GM18507 (cell line): Measurements from ENCODE around the gene USP13.
"Not testable (repeated sequence)": the region's sequence is repeated elsewhere in the genome, so short reads cannot be mapped to it uniquely, and the experiment has no call there.

ENCODE experiments used
- DNase-seq: peaks from one replicate; pipeline ENCODE4 v3.0.0; 2011; ENCODE audit warnings: low read depth; ENCODE audit not compliant: insufficient read length; ENCODE audit errors: extremely low spot score
- FAIRE-seq: peaks from 2 replicates; lab custom pipeline; 2011; peaks lifted over from hg19 to GRCh38; lab: Jason Lieb, UNC

Gene USP13

DNA sequence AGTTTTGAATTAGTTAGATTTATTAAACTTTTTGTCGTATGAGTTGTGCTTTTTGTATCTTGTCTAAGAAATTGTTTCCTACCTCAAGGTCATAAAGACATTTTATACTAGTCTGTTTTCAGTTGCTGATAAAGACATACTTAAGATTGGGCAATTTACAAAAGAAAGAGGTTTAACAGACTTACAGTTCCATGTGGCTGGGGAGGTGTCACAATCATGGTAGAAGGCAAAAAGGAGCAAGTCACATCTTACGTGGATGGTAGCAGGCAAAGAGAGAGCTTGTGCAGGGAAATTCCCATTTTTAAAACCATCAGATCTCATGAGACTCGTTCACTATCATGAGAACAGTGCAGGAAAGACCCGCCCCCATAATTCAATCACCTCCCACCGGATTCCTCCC, 30.4 kb downstream of the USP13 start:
- DNase-seq, FAIRE-seq: not testable (repeated sequence)

DNA sequence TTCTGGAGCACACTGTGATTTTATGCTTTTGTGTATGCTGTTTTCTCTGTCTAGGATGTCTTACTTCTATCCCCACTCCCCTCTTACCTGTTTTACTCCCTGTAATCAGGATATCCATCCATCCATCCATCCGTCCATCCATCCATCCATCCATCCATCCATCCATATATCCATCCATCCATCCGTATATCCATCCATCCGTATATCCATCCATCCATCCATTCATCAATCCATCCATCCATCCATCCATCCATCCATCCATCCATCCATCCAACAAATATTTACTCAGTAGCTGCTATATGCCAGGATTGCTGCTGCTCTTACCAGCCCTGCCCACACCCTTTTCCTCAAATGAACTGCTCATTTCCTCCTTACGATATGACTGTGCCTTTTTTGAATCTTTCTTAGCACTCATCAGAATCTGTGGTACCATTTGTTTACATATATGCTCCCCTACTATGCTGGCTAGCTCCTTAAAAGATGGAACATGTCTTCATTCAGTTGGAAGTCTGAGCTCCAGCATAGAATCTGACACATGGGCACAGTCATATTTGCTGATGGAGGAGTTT, 35.2 kb downstream of the USP13 start:
- FAIRE-seq (no peak), DNase-seq (no peak)

DNA sequence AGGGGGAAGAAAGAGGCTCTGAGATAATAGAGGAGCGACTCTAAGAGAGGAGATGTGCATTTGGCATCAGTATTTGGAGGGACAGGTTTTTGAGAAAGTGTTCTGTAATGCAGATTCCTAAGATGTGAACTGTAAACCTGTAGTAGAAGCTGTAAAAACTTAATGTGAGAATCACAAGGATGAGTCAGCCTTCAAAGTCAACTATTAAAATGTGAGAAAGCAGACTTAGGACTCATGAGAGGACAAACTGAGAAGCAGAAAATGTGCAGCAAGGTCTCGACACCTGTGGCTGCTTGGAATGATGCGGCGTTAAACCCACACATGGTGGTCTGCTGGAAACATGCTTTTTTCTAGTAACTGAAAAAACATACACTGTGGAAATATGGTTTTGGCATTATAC, 36.0 kb downstream of the USP13 start:
- DNase-seq (no peak), FAIRE-seq (no peak)

DNA sequence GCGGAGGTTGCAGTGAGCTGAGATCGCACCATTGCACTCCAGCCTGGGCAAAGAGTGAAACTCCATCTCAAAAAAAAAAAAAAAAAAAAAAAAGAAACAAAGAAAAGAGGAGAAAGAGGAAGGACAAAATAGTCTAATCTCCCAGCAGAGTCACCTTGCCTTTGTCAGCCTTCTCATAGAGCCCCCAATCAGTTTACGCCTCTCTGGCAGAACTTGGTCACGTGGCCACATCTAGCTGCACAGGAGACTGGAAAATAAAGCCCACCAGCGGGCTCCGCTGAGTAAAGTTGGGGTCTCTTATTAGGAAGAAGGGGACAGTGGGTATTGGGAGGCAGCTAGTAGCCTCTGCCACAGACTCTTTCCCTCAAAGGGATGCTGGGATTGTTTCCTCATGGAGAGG, 41.9 kb downstream of the USP13 start:
- FAIRE-seq = no peak
- DNase-seq = no peak

DNA sequence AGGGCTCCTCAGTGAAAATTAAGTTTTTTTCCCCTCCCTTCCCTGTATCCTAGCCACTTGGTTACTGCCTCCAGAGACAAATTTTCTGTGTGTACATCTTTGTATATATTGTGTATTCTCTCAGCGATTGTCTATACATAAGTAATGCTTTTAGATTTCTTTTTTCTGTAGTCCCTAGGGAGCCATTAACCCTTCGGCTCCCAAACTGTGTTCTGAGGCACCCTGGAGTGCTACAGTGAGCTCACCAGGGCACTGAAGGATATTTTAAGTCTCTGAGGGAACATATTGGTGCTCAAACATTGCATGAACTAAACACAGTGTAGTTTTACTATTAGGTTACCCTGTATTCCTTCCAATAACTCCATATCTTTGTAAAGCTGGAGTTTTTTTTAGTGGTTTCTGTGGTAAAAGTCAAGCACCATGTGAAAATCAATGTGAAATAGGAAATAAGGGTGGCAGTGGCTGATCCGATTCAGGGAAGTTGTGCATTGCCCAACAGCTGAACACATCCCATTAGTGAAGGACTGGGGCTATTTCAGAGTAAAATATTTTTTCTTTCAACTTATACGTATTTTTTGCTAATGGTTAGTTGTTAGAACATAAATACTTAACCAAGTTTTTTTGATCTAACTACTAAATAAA, 43.0 kb downstream of the USP13 start:
- FAIRE-seq = no peak

DNA sequence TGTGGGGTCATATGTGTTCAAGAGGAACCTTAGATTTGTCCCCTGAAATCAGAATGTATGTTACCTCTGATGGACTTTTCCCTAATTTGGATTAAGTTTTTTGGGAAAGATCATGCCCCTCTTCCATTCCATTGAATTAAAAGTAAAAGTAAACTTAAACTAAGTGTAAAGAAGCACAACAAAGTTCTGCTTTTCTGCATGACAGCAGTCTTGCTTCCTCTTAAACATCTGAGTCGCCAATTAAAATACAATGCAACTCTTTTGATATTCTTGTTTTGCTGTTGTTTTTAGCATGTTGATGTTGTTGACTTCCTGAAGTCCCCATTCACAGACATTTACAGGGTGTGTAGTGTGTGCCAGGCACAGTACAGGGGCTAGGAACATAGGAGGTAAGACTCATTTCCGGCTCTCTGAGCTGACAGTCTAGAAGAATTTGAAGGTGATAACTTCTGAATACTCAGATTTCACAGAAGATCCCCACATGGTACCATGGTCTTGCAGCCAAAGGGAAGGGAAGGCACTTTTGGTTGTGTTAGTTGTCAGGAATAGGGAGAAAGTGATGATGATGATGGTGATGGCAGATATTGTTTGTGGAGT, 45.0 kb downstream of the USP13 start:
- DNase-seq (no peak), FAIRE-seq (no peak)

More for the DNA sequence above, 43.0 kb downstream of the USP13 start:
- DNase-seq = no peak

DNA sequence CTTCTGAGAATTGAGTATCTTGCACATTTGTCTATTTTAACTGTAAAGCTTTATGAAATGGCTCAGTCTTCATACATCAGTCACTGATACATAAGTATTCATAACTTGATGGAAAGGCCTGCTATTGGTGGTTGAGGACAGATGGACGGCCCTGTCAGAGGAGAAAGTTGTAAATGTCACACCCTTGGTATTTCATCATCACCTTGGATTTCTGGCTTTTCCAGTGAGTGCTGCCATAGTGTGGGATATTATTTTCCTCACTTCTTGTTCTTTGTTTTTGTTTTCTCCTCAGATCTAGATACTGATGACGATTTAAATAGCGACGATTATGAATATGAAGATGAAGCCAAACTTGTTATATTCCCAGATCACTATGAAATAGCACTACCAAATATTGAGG, 47.9 kb downstream of the USP13 start:
- DNase-seq = no peak
- FAIRE-seq = no peak

DNA sequence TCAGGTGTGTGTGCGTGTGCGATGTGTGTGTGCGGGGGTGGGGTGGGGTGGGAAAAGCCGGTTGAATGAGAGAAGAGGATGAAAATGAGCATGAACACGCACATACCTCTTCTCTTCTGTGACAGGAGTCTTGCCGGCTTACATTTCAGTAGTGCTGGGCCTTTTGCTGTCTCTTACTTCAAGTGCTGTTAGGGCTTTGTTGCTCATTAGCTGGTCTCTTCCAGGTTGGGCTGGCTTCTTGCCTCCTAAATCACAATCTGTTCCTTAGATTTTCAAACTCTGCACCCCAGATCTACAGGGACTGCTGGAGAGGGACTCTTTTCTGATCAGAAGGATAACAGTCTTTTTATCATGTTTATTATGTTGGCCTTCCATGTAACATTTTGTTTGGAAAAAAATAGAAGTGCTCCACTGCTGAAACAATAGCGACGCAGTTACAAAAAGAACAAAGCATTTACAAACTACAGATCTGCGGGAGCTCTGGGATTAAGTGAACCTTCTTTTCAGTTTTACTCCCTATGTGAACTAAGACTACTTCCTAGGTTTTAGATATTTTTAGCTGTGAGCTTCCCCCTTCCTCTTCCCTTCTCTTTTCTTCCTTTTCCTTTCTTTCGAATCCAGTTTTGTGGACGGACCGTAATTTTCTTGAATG, 48.5 kb downstream of the USP13 start:
- FAIRE-seq (no peak), DNase-seq (no peak)

DNA sequence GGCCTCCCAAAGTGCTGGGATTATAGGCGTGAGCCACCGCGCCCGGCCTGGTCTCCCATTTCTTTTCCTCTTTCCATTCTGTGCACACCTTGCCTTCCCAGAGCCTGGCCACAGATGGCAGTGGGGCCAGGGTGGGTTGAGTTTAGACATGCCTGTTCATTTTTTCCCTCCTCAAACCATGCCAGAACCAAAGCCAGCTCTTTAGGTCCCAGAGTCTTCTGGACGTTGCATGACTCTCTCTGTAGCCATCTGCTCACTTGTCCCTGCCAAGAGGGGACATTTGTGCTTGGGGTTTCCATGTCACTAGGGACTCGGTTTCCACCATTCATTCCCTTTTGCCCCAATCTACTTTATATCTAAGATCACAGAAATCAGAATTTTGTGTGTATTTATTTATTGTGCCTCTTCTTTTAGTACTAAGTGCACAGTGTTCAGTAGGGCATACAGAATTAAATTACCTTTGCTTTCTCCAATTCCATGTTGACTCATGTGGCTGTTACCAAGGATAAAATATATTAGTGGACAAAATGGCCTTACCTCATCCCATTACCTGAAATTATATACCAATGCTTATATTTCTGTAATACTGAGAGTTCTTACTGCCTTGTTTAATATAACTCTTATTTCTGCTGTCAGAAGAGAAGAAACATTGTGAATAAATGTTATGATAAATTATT, 49.6 kb downstream of the USP13 start:
- no peak for DNase-seq

DNA sequence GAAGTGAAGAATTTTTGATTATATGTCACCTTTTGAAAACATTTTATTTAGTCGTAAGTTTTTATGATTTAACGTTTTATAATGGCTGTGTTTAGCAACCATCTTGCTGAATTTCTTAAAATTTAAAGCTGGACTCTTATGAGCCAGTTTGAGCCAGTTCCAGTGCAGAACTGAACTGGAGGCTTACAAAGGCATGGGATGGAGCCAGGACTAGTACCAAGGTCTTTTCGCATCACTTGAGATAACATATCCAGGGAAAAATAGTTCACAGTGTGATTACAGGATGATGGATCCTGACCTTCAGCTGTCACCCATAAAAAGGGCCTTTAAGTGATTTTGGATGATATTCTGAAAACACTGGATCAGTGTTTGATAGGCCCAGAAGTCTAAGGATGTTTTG, 51.0 kb downstream of the USP13 start:
- no peak for FAIRE-seq
- DNase-seq = no peak

More for the DNA sequence above, 49.6 kb downstream of the USP13 start:
- FAIRE-seq = no peak

DNA sequence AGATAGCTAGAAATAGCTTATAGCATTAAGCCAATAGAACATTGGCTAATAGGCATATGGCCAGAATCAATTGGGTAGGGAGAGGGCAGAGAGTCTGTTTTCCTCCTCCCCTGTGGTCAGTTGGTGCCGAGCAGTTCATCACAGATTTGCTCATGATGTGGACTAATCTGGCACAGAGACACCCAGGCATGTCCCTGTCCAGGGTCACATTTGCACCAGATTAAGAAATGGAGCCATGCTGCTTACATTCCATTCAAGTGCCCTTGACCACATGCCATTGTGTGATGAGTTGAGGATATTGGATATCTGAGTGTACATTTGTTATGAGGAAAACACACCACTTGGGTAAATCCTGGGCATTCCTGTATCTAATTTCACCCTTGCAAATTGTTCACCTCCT, 53.4 kb downstream of the USP13 start:
- DNase-seq (no peak), FAIRE-seq (no peak)

DNA sequence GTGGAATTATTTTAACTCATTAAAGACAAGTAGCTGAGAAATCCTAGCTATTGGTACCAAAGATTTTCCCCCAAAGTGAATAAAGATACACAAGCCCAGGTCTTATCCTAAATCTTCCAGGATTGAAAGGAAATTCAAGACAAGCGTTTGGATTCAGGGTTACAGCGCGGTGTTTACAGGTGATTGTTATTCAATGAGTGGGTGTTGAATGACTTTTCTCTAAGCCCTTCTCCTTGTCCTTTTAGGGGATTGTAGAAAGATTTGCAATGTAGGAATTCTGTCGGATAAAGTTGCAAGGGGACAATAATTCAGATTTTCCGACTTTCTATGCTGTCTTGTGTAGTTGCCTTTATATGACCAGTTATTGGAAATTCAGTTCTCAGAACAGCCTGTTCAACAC, 57.2 kb downstream of the USP13 start:
- FAIRE-seq (no peak), DNase-seq (no peak)

DNA sequence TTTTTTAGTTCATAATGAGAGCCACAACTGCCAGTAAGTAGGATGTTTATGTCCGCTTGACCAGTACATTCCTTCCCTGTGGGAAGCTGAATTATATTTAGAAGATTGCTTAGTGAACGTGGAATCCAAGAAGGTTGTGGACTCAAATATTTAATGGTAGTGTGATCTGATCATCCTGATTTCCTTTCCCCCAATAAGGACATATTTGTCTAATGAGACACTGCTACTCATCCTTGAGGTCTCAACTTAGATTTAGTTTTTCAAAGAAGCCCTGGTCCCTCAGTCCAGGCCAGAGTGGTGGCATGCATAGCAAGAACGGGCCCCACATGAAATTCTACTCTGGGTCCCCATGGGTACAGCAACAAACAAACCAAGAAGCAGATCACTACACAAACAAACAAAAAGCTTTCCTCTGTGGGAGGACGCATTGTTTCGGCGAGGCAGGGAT, 60.8 kb downstream of the USP13 start:
- DNase-seq (no peak), FAIRE-seq (no peak)

DNA sequence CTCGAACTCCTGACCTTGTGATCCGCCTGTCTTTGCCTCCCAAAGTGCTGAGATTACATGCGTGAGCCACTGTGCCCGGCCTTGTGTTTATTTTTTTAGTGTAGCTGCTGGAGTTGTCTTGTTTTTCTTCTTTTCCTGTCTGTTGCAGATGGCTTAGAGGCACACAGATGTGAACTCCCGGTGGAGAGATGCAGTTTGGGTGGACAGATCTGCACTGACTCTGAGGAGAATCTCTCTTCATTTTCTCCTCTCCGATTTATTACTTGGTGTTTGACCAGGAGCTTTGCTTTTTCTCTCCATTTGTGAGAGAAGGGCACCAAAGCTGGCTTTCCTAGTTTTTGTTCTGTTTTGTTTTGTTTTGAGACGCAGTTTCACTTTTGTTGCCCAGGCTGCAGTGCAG, 62.7 kb downstream of the USP13 start:
- no peak for FAIRE-seq
- DNase-seq = no peak

DNA sequence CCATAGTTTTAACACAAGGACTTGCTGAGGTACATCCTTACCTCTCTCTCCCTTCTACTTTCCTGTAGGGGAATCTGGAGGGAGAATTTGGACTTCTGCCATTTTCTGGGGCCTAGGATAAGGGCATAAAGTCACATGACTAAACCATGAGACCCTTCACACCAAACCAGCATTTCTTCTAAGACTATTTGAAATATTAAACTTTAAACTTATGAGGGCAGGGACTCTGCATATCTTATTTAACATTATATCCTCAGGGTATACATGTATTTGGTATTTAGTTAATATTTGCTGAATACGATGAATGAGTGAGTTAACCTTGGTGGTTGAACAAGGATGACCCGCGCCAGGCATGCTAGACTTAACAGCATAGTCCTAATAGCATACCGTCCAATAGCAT, 63.4 kb downstream of the USP13 start:
- FAIRE-seq = no peak
- no peak for DNase-seq

DNA sequence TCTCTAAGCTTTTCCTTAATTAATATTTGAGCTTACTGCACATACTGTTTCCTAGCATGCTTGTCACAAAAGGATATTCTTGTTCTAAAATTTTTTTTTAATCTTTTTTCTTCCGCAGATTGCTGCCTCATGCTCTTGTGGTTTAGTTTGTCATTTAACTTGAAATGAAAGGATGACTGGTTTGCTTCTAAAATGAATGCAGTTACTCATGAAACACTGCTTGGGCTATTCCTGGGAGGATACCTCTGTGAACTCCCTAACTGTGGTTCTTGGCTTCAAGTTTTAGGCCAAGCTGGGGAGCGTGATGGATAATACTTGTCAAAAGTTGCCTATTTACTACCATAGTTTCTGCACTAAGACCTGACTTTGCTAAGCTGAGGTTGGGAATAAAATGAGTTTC, 64.0 kb downstream of the USP13 start:
- no peak for FAIRE-seq
- DNase-seq = no peak

DNA sequence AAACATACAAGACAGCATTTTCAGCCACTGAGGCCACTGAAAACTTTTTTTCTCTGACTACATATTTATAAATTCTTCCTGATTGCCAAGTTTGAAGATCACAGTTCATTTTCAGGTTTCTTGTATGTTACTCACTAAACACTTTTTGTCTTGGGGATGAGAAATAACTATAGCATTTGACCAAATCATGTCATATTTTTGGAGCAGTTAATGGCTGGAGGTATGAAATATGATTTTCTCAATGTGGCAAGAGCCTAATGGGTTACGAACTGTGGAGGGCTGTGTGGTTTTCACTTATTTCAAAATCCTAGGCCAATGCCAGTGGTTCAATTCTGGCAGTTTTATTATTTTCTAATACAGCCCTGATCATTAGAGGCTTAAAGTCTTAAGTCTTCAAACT, 64.4 kb downstream of the USP13 start:
- no peak for DNase-seq
- FAIRE-seq = no peak

DNA sequence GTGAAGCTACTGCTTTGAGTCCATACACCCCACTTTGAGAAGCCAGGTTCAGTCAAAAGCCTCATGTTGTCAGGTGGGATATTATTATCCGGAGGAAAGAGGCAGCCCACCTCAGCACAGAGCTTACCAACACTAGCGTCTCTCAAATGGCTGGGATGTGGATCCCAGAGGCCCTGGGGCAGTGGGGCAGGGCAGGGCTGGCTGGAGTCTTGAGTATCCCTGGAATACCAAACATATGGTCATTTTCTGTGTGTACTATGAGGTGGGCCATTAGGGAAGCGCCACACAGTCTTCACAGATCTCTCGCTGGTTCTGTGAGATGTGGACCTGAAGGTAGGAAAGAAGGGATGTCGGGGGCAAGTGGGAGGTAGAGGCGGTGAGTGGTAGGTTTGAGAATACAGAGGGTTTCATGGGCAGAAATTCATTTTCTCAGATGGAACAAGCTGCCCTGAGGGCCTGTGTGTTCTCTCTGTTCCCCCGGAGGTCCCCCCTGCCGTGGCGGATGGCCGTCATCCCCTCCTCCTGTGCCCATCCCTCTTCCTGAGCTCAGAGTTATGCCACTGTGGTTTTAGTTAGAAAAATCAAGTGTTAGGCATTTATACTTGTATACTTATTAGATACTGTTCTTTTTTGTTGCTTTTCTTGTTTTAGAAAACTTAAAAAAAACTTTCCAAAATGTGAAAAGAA, 66.4 kb downstream of the USP13 start:
- DNase-seq = no peak
- FAIRE-seq = no peak

DNA sequence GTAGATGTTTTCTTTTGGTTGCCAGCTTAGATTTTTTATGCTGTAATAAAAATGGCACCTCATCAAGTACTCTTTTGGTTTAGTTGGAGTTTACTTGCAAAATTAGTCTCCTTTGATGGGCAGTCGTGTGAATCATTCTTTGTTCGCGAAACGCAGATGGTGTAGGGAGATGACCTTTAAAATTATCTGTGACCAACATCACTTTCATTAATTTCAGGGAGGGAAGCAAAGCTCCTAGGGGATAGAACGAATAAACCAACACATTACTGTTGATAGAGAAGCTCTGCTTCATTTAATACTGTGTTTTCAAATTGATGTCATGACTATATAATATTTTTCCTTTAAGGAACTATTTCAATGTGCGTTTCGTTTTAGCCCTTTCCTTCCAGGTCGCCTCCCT, 67.4 kb downstream of the USP13 start:
- DNase-seq = no peak
- no peak for FAIRE-seq

DNA sequence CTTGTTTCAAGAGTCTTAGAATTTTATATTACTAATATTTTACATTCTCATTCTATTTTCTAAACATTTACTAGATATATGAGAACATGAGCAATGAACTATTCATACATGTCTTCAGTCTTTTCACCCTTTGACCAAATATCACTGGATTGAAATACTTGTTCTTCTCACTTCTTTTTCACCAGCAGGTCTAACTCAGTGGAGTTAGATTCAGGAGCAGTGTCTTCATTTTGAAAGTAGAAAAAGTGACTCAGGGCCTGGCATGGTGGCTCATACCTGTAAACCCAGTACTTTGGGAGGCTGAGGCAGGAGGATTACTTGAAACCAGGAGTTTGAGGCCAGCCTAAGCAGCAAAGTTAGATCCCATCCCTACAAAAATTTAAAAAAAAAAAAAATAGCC, 70.8 kb downstream of the USP13 start:
- FAIRE-seq (no peak), DNase-seq (no peak)
